IPS-NIHi7 (cell line): ENCODE results near the gene GAS7.

ENCODE experiments used
- DNase-seq: peaks from one replicate; pipeline ENCODE4 v3.0.0; 2012; ENCODE audit warnings: mixed read lengths; ENCODE audit errors: extremely low spot score

The GAS7 gene

DNA sequence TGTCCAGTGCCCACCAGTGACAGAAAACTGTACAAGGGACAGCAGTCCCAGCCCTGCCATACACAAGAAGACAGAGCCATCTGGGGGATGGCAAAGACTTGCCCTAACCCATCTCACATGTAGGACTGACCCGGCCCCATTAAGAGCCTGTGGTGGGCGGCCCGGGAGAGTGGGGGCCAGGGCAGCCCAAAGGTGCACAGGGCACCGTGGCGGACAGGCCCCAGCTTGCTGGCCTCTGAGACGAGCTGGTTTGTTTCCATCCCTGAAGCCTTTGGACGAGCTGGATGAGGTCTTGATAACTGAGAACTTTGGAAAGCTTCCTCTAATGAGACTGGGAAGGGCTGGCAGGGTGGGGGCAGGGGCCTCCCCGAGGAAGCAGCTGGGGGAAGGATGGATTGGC lies 282.3 kb downstream of the GAS7 start:
- no peak for DNase-seq

DNA sequence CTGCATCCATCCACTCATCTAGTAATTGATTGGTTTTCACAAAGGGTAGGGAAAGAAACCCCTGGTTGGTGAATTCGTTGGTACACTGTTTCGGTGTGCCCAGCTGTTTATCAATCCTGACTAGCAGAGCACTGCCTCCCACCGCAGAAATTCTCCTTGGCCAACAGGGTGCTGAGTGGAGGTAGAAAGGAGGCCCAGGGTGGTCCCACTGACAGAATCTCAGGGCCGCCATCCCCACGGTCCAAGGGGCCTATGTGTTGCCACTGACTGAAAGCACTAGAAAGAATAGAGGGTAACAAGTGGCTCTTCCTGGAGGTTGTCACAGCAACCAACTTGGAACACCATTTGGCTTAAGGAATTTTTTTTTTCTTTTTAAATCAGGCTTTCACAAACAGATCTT lies 284.9 kb downstream of the GAS7 start:
- no peak for DNase-seq

DNA sequence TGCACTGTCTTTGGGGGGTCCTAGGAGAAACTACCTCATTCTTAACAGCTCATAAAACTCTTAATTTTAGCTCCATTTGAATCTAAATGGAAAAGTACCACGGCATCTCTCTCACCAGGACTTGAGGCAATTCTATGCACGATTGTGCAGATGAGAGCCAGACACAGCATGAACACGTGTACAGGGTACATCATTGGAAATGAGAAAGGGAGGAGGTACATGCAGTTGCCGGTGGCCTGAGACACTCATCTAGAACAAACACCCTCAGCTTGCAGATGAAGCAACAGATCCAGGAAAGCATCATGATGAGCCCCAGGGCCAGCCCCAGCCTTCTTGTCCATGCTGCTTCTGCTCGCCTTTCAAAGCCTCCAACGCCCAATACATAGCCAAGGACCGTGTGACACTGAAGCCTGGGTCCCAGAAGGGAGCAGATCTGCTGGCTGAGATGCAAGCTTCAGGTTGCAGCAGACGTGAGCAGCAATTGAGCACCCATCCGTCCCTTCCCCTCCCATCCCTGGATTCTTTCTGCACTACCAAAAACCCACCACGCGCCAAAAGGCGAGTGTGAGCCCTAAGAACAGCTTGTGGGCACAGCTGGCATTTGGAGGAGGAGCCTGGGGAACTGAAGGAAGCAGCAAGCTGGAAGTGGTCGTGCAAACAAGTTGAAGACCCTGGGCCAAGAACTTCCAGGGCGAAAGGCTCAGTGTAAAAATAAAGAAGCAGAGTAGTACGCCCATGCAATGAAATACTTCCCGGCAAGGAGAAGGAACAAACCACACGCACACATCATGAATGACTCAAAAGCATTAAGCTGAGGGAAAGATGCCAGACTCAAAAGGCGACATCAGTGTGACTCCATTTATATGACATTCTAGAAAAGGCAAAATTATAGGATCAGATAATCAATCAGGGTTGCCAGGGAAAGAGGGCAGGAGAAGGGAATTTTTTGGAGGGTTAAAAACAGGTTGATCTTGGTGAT lies 286.0 kb downstream of the GAS7 start:
- DNase-seq, result no peak

DNA sequence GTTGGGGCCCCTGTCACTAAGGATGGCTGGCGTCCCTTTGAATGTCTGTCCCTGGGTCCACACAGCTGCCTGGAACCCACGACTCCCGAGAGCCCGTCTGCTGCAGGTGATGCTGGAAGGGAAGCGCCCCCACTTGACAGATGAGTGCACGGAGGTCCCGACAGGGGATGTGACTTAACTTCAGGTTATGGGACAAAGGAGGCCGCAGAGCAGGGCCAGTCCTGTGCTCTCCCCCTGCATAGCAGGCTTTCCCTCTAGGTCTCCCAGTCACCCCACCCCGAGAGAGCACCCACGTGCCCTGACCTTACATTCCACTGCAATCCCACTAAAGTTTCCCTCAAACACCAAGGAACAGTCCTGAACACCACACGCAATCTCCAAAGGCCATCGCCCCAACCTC lies 287.3 kb downstream of the GAS7 start:
- no peak for DNase-seq

DNA sequence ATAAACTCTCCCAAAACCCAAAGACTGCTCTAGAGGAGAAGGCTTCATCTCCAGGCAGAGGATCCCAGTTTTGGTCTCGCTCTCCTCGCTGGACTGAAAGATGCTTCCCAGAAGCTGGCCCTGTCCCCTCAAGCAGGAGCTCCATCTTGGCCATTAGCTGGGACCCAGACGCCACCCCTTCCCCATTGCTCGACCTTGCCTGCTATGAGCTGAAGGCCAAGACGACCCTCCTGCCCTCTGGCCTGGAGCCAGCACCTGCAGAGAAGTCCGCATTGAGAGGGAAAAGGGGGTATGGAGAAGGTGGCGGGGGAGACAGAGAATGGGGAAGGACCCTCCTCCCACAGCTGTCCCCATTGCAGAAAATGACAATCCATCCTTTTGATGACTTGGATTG lies 289.8 kb downstream of the GAS7 start:
- no peak for DNase-seq

DNA sequence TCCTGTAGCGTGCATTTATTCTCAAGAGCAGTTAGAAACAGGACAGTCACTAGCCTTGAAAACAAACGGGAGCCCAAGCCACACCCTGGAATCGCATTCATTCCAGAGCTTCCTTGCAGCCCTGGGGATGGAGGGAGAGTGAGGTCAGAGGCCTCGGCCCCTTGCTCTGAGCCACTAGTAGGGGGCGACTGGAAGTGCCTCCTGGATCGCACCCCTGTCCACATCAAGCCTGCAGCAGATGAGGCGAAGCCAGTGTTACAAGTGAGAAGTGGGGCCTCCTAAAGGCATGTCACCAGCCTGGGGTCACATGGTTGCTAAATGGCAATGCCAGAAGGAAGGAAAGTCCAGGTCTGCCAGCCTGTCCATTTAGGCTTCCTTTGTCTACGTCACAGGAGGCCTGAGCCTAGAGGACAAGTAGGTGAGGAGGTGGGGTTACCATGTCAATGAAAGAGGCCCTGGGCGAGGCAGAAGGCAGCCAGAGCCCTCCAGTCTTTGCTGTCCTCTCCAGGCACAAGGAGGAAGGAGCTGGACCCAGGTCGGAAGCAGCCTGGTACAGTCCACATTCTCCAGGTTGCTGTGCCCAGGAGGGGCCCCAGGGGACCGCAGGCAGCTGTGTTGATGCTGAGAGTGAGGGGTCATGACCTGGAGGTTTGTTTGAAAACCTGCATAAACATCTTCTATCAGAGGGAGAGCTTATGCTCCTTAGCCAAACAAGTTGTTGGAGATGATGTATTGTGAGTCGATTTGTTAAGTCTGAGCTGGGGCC lies 290.3 kb downstream of the GAS7 start:
- DNase-seq, result peak; percentile 36

DNA sequence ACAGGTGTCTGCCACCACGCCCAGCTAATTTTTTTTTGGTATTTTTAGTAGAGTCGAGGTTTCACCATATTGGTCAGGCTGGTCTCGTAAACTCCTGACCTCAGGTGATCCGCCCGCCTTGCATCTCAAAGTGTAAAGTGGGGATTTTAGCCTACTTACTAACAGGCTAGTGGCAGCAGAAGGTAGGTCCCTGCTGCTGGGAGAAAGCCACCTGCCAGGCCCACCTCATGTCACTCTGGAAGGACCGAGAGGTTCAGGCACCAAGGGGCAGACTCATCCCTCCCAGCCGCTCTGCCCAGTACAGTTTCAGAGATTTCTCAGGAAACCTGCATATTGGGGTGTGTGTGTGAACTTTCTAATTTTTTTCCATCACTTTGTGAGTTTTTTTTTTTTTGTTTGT lies 291.3 kb downstream of the GAS7 start:
- no peak for DNase-seq

DNA sequence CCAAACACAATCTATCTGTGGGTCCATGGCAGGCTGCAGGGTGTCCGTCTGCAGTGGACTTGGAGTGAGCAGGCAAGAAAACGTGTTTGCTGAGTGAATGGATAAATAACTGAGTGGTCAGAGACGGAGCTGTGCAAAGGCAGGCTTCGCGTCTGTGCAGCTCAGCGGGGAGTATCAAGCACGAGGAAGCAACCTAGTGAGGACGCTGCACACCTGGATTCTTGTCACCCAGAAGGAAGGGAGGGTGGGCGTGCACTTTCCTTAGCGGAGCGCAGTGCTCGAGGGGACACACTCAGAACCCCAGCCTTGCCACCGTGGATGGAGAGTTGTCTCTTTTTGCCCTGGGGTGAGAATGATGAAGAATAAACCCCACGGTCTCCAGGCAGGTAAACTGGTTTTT lies 291.8 kb downstream of the GAS7 start:
- DNase-seq, result no peak

DNA sequence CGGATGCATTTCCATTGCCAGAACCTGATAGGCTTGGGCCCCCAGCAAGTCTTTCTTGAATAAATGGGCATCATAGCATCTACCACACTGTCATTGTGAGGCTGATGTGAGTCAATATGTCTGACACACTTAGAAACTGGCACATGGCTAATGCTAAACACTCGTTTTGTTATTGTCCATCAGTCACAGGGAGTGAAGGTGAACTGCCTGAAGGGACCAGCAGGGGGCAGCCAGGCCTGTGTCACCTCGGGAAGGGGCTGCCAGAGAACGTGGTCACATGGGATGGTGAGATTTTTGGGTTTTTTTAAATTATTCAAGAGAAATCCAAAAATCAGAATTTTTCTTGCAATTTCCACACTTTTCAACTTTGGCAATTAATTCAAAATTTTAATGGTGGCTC lies 292.5 kb downstream of the GAS7 start:
- peak; percentile 88 for DNase-seq

DNA sequence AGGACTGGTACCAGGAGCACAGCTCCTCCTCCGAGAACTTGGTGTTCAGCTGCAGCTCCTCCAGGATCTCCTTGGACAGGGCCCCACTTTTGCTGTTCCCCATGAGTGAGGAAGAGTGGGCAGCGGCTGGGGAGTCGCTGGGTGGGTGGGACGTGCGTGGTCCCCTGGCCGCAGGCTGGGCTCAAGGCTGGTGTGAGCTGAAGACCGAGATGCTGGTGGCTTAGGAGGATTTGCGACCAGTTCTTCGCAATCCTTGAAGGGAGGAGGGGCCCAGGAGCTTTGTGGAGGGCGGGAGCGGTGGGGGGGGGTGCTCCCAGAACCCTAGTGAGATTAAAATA lies 293.4 kb downstream of the GAS7 start, which contains the start of gene RCVRN:
Gene RCVRN, minus strand, starts transcription at position 194 of the 338 bp plus-strand sequence. Its CDS starts 91 bp downstream, at position 103.
- DNase-seq, result no peak

DNA sequence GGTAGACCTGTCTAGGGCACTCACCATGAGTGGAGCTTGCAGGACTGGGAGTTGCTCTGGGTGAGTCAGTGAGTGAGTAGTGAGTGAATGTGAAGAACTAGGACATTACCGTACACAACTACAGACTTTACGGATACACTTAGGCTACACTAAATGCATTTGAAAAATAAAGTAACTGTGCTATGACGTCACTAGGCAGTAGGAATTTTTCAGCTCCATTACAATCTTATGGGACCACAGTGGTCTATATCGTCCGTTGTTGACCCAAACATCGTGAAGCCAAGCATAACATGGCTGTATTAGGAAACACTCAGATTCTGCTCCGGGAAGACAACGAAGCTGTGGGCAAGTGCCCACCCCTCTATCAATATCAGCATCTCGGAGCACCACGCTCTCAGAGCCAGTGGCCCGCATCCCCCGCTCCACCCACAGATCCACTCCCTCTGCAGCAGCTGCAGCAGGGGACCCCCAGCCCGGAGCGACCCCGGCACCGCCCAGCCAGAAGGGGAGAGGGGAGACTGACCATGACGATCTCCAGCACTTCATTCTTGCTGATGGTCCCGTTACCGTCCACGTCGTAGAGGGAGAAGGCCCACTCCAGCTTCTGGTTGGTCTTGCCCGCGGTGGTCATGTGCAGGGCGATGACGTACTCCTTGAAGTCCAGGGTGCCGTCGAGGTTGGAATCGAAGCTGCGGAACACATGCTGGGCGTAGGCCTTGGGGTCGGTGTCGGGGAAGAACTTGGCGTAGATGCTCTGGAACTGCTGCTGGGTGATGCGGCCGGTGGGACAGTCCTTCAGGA lies 293.9 kb downstream of the GAS7 start:
- no peak for DNase-seq

DNA sequence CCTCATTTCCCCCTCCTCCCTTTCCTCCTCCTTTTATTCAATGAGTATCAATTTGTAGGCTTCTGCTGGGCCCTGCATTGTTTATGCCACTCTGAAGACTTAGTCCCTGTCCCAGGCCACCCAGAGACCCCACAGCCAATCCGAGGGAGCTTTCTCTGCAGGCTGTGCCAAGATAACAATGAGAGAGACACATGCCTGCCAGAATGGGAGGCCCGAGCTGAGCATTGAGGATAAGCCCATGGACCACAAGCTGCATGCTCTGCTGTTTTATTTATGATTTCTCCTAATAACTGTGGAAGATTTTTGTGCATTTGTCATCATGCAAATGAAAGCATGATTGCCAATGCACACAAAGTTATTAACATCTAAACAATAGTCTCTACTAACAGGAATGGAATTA lies 296.3 kb downstream of the GAS7 start:
- no peak for DNase-seq

DNA sequence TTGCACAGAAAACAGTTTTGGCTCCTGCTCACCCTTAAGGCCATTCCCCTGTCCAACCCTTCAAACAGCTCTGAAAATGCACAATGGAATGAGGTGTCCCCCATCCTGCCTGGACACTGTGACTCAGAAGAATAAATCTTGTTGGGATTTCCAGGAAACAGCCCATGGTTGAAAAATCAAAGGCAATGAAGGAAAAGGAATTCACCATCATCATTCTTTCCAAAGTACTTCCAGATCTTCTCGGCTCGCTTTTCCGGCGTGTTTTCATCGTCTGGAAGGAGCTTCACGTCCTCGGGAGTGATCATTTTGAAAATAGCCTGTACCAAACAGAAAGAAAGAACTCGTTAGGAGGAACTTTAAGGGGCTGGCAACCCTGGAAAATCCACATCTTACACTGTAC lies 297.6 kb downstream of the GAS7 start:
- no peak for DNase-seq

DNA sequence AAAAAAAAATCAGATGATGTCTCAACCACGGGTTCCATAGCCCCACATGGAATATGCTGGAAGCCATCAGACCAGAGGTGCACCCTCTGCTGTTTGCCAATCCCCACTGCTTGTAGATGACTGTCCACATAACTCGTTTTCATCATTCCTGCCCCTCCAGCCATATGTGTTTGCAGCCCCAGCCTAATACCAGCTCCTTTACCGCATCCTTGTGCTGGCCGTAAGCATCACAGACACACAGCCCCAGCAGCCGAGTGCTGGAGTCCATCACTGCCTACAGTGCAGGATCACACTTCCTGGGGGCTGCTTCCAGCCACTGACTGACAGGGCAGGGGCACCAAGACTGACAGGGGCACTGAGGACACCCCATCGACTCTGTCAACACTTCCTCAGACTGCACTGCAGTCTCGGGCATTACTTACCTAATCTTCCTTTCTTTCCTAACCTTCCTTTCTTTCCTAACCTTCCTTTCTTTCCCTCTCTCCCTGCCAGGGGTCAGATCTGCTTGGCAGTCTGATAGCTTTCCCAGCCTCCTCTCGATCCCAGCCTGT lies 298.3 kb downstream of the GAS7 start:
- no peak for DNase-seq

DNA sequence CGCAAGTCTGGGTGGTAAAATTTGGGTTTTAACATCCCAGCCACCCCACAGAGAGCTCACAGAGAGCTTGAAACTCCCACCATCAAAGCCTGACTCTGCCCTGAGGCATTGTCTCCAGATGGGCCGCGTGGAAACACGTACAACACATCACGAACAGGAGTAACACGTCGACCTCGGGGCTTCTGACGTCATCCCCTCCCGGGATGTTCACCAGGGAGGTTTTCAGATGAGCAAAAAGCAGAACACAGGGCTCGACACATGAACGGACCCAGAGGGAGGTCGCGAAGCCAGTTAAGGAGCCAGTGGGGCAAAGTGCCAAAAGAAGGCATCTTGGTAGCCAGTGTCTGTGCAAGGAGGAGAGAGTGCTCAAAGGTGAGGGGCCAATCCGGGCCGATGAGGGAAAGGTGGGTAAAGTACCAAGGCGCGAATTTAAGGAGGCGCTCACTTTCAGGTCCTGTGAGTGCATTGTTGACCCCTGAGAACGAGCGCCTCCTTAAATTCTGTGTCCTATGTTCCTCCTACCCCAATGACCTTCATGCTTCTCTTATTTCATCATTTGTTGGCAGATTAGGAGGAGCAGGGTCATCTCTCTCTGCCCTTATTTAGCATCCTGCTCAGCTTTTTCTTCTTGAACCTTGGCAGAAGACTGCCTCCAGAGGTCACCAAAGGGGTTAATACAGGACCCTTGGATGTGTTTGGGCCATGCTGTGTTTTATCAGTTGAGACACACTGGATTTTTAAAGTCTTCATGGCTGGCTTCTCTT lies 298.9 kb downstream of the GAS7 start:
- no peak for DNase-seq

DNA sequence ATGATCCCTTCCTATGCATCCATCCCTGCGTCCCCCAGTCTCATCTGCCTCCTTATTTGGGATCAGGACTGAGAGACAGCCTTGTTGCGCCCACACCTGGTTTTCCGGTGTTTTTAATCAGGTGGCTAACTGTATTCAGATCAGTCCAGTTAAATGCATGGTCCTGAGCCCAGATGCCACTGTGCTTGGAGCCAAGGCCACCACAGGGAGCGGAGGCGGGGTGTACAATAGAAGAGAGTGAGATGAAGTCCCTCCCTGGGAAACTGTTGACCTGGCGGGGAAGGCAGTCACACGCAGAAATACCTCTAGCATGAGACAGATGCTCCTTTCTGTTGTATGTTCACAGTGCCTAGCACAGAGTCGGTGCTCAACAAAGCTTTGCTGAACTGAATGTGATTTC lies 299.6 kb downstream of the GAS7 start:
- no peak for DNase-seq

DNA sequence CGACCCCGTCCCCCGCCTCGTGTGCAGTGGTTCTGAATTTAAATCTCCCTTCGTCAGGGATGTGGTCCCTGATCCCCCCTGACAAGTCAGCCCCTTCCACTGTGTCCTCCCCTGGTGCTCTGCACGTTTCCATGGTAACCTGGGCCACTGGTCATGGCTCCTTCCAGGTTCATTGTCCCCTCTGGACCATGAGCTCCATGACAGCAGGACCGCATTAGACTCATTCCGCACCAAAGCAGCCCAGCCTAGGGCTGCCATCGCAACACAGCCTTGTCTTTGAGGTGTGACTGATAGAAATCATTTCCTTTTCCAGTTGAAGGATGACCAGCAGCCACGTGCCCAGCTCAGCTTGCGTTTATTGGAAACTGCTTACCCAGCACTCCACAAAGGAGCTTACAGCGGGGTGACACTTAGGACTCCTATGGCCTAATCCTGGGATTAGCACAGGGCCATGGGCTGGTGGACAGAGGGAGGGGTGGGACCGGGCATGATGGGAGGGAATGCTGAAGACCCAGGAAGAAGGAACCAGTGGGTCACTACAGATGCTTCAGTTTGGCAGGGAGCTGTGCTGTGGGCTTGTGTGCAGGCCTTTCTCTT lies 300.9 kb downstream of the GAS7 start:
- DNase-seq, result no peak

DNA sequence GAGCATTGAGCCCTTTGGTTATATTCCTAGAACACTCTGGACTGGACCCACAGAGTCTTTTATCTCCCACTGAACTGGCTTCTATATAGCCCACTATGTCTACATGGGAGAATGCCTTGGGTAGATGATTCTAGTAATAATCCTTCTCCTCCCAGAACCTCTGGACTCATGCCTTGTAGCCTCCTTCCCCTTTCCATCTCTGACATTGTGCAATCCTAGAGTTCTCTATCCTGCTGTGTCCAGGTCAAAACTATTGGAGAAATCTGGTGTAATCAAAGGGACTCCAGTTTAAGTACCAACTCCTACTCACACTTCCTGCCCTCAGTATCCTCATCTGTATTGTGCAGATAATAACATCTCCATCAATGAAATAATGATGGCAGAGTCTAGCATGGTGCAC lies 302.5 kb downstream of the GAS7 start:
- DNase-seq, result no peak

DNA sequence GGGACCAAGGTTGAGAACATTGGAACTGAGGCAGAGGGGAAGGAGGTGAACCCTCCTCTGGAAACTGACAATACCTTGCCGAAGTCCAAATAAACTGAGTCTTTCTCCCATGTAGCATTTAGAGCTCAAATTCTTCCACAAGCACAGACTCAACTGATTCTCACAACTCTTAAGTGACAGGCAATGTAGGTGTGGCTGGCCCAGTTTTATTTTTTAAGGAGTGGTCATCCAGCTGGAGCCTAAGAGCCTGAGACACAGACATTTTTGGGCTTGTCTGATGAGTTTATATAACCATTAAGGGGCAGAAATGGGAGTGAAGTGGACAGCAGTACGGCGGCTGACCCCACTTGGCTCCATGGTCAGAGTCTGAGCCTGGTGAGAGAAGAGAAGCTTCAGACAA lies 304.2 kb downstream of the GAS7 start:
- DNase-seq, result no peak

DNA sequence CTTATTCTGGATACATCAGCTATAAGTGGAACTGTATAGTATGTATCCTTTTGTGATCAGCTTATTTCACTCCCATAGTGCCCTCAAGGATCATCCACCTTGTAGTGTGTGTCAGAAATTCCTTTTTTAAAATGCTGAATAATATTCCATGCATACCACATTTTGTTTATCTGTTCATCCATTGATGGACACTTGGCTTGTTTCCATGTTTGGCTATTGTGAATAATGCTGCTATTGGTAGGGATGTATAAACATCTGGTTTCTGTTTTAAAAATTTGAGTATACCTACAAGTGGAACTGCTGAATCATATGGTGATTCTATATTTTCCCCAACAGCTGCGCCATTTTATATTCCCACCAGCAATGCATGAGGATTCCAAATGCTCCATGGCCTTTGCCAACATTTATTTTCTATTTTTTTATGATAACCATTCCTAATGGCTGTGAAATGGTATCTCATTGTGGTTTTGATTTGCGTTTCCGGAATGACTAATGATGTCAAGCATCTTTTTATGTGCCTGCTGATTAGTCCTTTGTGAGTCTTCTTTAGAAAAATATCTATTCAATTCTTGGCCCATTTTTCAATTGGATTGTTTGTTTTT lies 304.9 kb downstream of the GAS7 start:
- DNase-seq, result no peak
